Measurements from ENCODE around the gene ERP27.

DNA sequence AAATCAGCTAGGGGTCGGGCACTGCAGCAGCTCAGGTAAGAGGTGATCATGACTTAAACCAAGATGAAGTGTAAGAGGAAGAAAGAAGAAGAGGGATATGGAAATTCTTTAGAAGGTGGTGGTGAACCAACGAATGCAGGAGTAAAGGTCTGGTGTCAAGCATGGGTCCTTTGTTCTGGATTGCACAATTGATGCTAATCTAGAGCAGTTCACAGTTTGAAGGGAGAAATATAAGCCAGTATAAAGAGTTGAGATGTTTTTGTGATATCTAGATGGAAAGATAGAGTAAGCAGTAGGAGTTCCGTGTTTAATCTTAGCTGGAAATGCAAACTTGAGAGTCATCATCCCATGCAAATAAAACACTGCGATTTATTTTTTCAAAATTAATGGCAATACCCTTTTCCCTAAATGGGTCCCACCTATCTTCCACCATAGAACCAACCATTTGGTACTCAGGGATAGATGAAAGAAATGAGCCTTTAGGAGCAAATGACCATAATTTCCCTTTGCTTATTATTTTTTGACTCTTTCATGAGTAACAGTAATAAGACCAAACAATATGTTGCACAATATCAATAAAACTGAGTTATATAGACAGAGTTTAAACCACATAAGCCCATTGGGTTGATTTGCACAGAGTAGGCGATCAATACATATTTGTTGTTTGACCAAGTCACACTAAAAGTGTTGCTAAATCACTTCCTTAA, 37.7 kb downstream of the ERP27 start:
- TF ChIP-seq NR2C2 (CRISPR knock-in tag; IDR thresholded peaks at IDR 0.05) (no peak), JUN (CRISPR knock-in tag; IDR thresholded peaks at IDR 0.05) (no peak), SMAD3 (CRISPR knock-in tag; IDR thresholded peaks at IDR 0.05; ENCODE audit: borderline replicate concordance) (no peak), ZNF396 (CRISPR knock-in tag; IDR thresholded peaks at IDR 0.05; ENCODE audit: borderline replicate concordance) (no peak), ESRRA (CRISPR knock-in tag; IDR thresholded peaks at IDR 0.05; ENCODE audit: borderline replicate concordance) (no peak), NFYB (CRISPR knock-in tag; conservative IDR thresholded peaks at IDR 0.05; ENCODE audit: low read depth) (no peak), TEAD4 (CRISPR knock-in tag; IDR thresholded peaks at IDR 0.05) (no peak)
- TF ChIP-seq, protein P1, sequence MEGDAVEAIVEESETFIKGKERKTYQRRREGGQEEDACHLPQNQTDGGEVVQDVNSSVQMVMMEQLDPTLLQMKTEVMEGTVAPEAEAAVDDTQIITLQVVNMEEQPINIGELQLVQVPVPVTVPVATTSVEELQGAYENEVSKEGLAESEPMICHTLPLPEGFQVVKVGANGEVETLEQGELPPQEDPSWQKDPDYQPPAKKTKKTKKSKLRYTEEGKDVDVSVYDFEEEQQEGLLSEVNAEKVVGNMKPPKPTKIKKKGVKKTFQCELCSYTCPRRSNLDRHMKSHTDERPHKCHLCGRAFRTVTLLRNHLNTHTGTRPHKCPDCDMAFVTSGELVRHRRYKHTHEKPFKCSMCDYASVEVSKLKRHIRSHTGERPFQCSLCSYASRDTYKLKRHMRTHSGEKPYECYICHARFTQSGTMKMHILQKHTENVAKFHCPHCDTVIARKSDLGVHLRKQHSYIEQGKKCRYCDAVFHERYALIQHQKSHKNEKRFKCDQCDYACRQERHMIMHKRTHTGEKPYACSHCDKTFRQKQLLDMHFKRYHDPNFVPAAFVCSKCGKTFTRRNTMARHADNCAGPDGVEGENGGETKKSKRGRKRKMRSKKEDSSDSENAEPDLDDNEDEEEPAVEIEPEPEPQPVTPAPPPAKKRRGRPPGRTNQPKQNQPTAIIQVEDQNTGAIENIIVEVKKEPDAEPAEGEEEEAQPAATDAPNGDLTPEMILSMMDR (IDR thresholded peaks at IDR 0.05), result no peak
- TF ChIP-seq, protein P2, sequence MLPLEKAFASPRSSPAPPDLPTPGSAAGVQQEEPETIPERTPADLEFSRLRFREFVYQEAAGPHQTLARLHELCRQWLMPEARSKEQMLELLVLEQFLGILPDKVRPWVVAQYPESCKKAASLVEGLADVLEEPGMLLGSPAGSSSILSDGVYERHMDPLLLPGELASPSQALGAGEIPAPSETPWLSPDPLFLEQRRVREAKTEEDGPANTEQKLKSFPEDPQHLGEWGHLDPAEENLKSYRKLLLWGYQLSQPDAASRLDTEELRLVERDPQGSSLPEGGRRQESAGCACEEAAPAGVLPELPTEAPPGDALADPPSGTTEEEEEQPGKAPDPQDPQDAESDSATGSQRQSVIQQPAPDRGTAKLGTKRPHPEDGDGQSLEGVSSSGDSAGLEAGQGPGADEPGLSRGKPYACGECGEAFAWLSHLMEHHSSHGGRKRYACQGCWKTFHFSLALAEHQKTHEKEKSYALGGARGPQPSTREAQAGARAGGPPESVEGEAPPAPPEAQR (CRISPR knock-in tag; IDR thresholded peaks at IDR 0.05), result no peak
- TF ChIP-seq, protein P3, sequence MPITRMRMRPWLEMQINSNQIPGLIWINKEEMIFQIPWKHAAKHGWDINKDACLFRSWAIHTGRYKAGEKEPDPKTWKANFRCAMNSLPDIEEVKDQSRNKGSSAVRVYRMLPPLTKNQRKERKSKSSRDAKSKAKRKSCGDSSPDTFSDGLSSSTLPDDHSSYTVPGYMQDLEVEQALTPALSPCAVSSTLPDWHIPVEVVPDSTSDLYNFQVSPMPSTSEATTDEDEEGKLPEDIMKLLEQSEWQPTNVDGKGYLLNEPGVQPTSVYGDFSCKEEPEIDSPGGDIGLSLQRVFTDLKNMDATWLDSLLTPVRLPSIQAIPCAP (CRISPR knock-in tag; IDR thresholded peaks at IDR 0.05), result no peak

All from WTC11 (cell line).